Mucosa of stomach (tissue), 1 donor: Measurements from ENCODE around the gene DCUN1D2.

ENCODE experiments used
- H3K27me3 ChIP-seq: one replicate; pipeline ENCODE4 v1.7.0; 2013; ENCODE audit warnings: mild to moderate bottlenecking, low read length; ENCODE audit not compliant: control insufficient read depth, insufficient read depth
- H3K36me3 ChIP-seq: one replicate; pipeline ENCODE4 v1.7.0; 2013; ENCODE audit warnings: low read length; ENCODE audit not compliant: control insufficient read depth, insufficient read depth
- H3K4me1 ChIP-seq: one replicate; pipeline ENCODE4 v1.7.0; 2013; ENCODE audit warnings: mild to moderate bottlenecking, low read length; ENCODE audit not compliant: control insufficient read depth, insufficient read depth
- H3K4me3 ChIP-seq: one replicate; pipeline ENCODE4 v1.7.0; 2013; ENCODE audit warnings: low read length
- H3K9ac ChIP-seq: one replicate; pipeline ENCODE4 v1.7.0; 2013; ENCODE audit warnings: mild to moderate bottlenecking, low read length, moderate library complexity
- H3K9me3 ChIP-seq: one replicate; pipeline ENCODE4 v1.7.0; 2013; ENCODE audit warnings: mild to moderate bottlenecking, low read length, moderate library complexity; ENCODE audit not compliant: control insufficient read depth
- donor health status: Pancreatic carcinoma.

DCUN1D2 gene

GRCh38 chr13:113412440-113412839, 78.1 kb downstream of the DCUN1D2 start:
- Histone ChIP-seq H3K9ac (no peak overlapping the region), H3K36me3 (no peaks in the 10 kb centered on the region), H3K27me3 (peaks cover 6% of the 10 kb centered on the region), H3K9me3 (no peaks in the 10 kb centered on the region), H3K4me1 (peaks cover 14% of the 10 kb centered on the region), H3K4me3 (no peak overlapping the region)

GRCh38 chr13:113411216-113412023, 79.1 kb downstream of the DCUN1D2 start:
- Histone ChIP-seq H3K4me3 (no peak overlapping the region), H3K27me3 (no peaks in the 10 kb centered on the region), H3K9me3 (no peaks in the 10 kb centered on the region), H3K9ac (no peak overlapping the region), H3K4me1 (peaks cover 14% of the 10 kb centered on the region), H3K36me3 (no peaks in the 10 kb centered on the region)

- H3K4me3 ChIP-seq: no peak overlapping the region
- H3K9ac ChIP-seq: no peak overlapping the region
- H3K36me3 ChIP-seq: no peaks in the 10 kb centered on the region
- no peaks in the 10 kb centered on the region for H3K9me3 ChIP-seq
- H3K4me1 ChIP-seq: peaks cover 14% of the 10 kb centered on the region
- no peaks in the 10 kb centered on the region for H3K27me3 ChIP-seq
Measured at GRCh38 chr13:113410472-113411201, 79.9 kb downstream of the DCUN1D2 start.

GRCh38 chr13:113408562-113408961, 81.9 kb downstream of the DCUN1D2 start:
- H3K4me3 ChIP-seq: no peak overlapping the region
- no peaks in the 10 kb centered on the region for H3K36me3 ChIP-seq
- H3K4me1 ChIP-seq: peaks cover 8% of the 10 kb centered on the region
- H3K27me3 ChIP-seq: no peaks in the 10 kb centered on the region
- H3K9ac ChIP-seq: no peak overlapping the region
- H3K9me3 ChIP-seq: no peaks in the 10 kb centered on the region

- Histone ChIP-seq H3K9me3 (no peaks in the 10 kb centered on the region), H3K9ac (no peak overlapping the region), H3K4me3 (no peak overlapping the region), H3K36me3 (no peaks in the 10 kb centered on the region), H3K4me1 (peaks cover 6% of the 10 kb centered on the region), H3K27me3 (no peaks in the 10 kb centered on the region)
Measured at GRCh38 chr13:113407531-113408393, 82.7 kb downstream of the DCUN1D2 start.

- no peaks in the 10 kb centered on the region for H3K36me3 ChIP-seq
- H3K4me1 ChIP-seq: peaks cover 6% of the 10 kb centered on the region
- H3K9ac ChIP-seq: no peak overlapping the region
- H3K9me3 ChIP-seq: no peaks in the 10 kb centered on the region
- no peaks in the 10 kb centered on the region for H3K27me3 ChIP-seq
- no peak overlapping the region for H3K4me3 ChIP-seq
Measured at GRCh38 chr13:113407103-113407530, 83.4 kb downstream of the DCUN1D2 start.

GRCh38 chr13:113406321-113407102, 84.0 kb downstream of the DCUN1D2 start:
- H3K4me3 ChIP-seq: no peak overlapping the region
- no peaks in the 10 kb centered on the region for H3K27me3 ChIP-seq
- no peak overlapping the region for H3K9ac ChIP-seq

More at GRCh38 chr13:113406321-113407102, 84.0 kb downstream of the DCUN1D2 start:
- H3K9me3 ChIP-seq: no peaks in the 10 kb centered on the region
- no peaks in the 10 kb centered on the region for H3K36me3 ChIP-seq
- peaks cover 5% of the 10 kb centered on the region for H3K4me1 ChIP-seq
